WTC11 (cell line): ENCODE results near the gene PC. TPM values are rescaled to one million over a fixed set of nuclear protein-coding genes. Genes with fewer than 3 reads are reported as not detected.

ENCODE experiments used
- ATF2 ChIP-seq: sonication (generic); formaldehyde crosslinking; IDR thresholded peaks from 2 replicates; pipeline ENCODE4 v1.8.1; 2022; ENCODE audit warnings: low read depth, missing genetic modification reagents, borderline replicate concordance
- CBFB ChIP-seq: sonication (generic); formaldehyde crosslinking; IDR thresholded peaks from 2 replicates; pipeline ENCODE4 v1.8.1; 2022; ENCODE audit warnings: mild to moderate bottlenecking, low read depth, missing genetic modification reagents
- CREB1 ChIP-seq: sonication (generic); formaldehyde crosslinking; IDR thresholded peaks from 2 replicates; pipeline ENCODE4 v1.8.0; 2023; ENCODE audit warnings: mild to moderate bottlenecking, missing genetic modification reagents
- CREM ChIP-seq: sonication (generic); formaldehyde crosslinking; IDR thresholded peaks from 2 replicates; pipeline ENCODE4 v1.8.1; 2022; ENCODE audit warnings: mild to moderate bottlenecking, missing genetic modification reagents, moderate library complexity
- ETV6 ChIP-seq: sonication (generic); formaldehyde crosslinking; IDR thresholded peaks from 2 replicates; pipeline ENCODE4 v1.8.1; 2022; ENCODE audit warnings: mild to moderate bottlenecking, missing genetic modification reagents
- GTF2I ChIP-seq: fragments of 250-450 bp; sonication (Bioruptor Pico); conservative IDR thresholded peaks from 2 replicates; pipeline ENCODE4 v1.4.0; 2021; ENCODE audit warnings: mild to moderate bottlenecking
- HMGXB4 ChIP-seq: sonication (generic); formaldehyde crosslinking; IDR thresholded peaks from 2 replicates; pipeline ENCODE4 v1.8.1; 2023; ENCODE audit warnings: mild to moderate bottlenecking, moderate library complexity, missing genetic modification reagents
- MYBL2 ChIP-seq: sonication (generic); formaldehyde crosslinking; IDR thresholded peaks from 2 replicates; pipeline ENCODE4 v1.8.1; 2023; ENCODE audit warnings: mild to moderate bottlenecking, moderate library complexity, missing genetic modification reagents
- NFATC4 ChIP-seq: fragments of 250-450 bp; sonication (Bioruptor Pico); IDR thresholded peaks from 2 replicates; pipeline ENCODE4 v1.9.0; 2021; ENCODE audit warnings: mild to moderate bottlenecking
- NFYB ChIP-seq: sonication (generic); formaldehyde crosslinking; conservative IDR thresholded peaks from 2 replicates; pipeline ENCODE4 v1.8.0; 2022; ENCODE audit warnings: low read depth, missing genetic modification reagents
- NR1H2 ChIP-seq: sonication (generic); formaldehyde crosslinking; IDR thresholded peaks from 2 replicates; pipeline ENCODE4 v1.9.0; 2021; ENCODE audit warnings: mild to moderate bottlenecking, moderate library complexity, missing genetic modification reagents
- NR3C1 ChIP-seq: sonication (generic); formaldehyde crosslinking; conservative IDR thresholded peaks from 2 replicates; pipeline ENCODE4 v1.8.1; 2023; ENCODE audit warnings: low read depth, mild to moderate bottlenecking, missing genetic modification reagents
- PRRX2 ChIP-seq: fragments of 250-450 bp; sonication (Bioruptor Pico); IDR thresholded peaks from 2 replicates; pipeline ENCODE4 v1.8.0; 2021; ENCODE audit warnings: mild to moderate bottlenecking
- SOX15 ChIP-seq: fragments of 250-450 bp; sonication (Bioruptor Pico); IDR thresholded peaks from 2 replicates; pipeline ENCODE4 v1.9.0; 2021; ENCODE audit warnings: mild to moderate bottlenecking
- SP1 ChIP-seq: sonication (generic); formaldehyde crosslinking; conservative IDR thresholded peaks from 2 replicates; pipeline ENCODE4 v1.8.1; 2022; ENCODE audit warnings: missing genetic modification reagents
- USF1 ChIP-seq: sonication (generic); formaldehyde crosslinking; IDR thresholded peaks from 2 replicates; pipeline ENCODE4 v1.8.0; 2022; ENCODE audit warnings: mild to moderate bottlenecking, missing genetic modification reagents
- ZBTB21 ChIP-seq: sonication (generic); formaldehyde crosslinking; IDR thresholded peaks from 2 replicates; pipeline ENCODE4 v1.8.1; 2023; ENCODE audit warnings: mild to moderate bottlenecking, missing genetic modification reagents, borderline replicate concordance
- ZBTB43 ChIP-seq: sonication (generic); formaldehyde crosslinking; IDR thresholded peaks from 2 replicates; pipeline ENCODE4 v1.8.1; 2023; ENCODE audit warnings: mild to moderate bottlenecking, missing genetic modification reagents
- ZNF232 ChIP-seq: sonication (generic); formaldehyde crosslinking; IDR thresholded peaks from 2 replicates; pipeline ENCODE4 v1.8.0; 2022; ENCODE audit warnings: mild to moderate bottlenecking, missing genetic modification reagents
- ZNF671 ChIP-seq: fragments of 250-450 bp; sonication (Bioruptor Pico); IDR thresholded peaks from 2 replicates; pipeline ENCODE4 v1.8.0; 2021; ENCODE audit warnings: mild to moderate bottlenecking
- total RNA-seq: library from RNA; stranded (reverse); gene quantifications from 3 replicates; pipeline ENCODE4 v1.2.3, GENCODE V29; 2021
- TF ChIP-seq, protein P1 (sequence below): sonication (generic); formaldehyde crosslinking; IDR thresholded peaks from 2 replicates; pipeline ENCODE4 v1.8.0; 2023; ENCODE audit warnings: missing genetic modification reagents, mild to moderate bottlenecking, borderline replicate concordance
- TF ChIP-seq, protein P2 (sequence below): sonication (generic); formaldehyde crosslinking; IDR thresholded peaks from 2 replicates; pipeline ENCODE4 v1.8.1; 2023; ENCODE audit warnings: mild to moderate bottlenecking, missing genetic modification reagents, moderate library complexity
- TF ChIP-seq, protein P3 (sequence below): sonication (generic); formaldehyde crosslinking; IDR thresholded peaks from 2 replicates; pipeline ENCODE4 v1.8.0; 2022; ENCODE audit warnings: mild to moderate bottlenecking, missing genetic modification reagents
- TF ChIP-seq, protein P4 (sequence below): sonication (generic); formaldehyde crosslinking; conservative IDR thresholded peaks from 2 replicates; pipeline ENCODE4 v1.8.1; 2022; ENCODE audit warnings: mild to moderate bottlenecking, missing genetic modification reagents
- TF ChIP-seq, protein P5 (sequence below): sonication (generic); formaldehyde crosslinking; IDR thresholded peaks from 2 replicates; pipeline ENCODE4 v1.8.0; 2022; ENCODE audit warnings: mild to moderate bottlenecking, missing genetic modification reagents

PC gene
- total RNA-seq, 1 experiment from 2014 or later: 27.2 TPM

DNA sequence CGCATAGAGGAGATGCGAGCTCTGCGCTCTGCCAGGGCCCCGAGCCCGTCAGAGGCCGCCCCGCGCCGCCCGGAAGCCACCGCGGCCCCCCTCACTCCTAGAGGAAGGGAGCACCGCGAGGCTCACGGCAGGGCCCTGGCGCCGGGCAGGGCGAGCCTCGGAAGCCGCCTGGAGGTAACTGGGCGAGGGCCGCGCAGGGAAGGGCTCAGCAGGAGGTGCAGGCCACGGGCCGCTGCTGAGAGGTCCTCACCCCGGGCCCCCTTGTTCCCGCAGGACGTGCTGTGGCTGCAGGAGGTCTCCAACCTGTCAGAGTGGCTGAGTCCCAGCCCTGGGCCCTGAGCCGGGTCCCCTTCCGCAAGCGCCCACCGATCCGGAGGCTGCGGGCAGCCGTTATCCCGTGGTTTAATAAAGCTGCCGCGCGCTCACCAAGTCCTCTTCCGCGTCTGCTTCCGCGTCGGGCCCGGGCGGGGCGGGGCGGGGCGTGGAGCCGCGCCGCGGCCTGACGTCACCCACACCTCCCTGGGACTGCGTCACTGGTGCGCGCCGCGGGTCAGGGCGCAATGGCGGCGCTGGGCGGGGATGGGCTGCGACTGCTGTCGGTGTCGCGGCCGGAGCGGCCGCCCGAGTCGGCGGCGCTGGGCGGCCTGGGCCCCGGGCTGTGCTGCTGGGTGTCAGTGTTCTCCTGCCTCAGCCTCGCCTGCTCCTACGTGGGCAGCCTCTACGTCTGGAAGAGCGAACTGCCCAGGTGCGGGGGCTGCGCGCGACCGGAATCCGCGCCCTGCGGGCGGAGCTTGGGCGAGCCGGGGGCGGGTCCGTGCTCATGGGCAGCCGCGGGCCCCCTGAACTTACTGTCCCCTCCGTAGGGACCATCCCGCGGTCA is 115.0 kb downstream of the PC start, which contains the start of gene RCE1 (continued):
- TF ChIP-seq, protein P1, sequence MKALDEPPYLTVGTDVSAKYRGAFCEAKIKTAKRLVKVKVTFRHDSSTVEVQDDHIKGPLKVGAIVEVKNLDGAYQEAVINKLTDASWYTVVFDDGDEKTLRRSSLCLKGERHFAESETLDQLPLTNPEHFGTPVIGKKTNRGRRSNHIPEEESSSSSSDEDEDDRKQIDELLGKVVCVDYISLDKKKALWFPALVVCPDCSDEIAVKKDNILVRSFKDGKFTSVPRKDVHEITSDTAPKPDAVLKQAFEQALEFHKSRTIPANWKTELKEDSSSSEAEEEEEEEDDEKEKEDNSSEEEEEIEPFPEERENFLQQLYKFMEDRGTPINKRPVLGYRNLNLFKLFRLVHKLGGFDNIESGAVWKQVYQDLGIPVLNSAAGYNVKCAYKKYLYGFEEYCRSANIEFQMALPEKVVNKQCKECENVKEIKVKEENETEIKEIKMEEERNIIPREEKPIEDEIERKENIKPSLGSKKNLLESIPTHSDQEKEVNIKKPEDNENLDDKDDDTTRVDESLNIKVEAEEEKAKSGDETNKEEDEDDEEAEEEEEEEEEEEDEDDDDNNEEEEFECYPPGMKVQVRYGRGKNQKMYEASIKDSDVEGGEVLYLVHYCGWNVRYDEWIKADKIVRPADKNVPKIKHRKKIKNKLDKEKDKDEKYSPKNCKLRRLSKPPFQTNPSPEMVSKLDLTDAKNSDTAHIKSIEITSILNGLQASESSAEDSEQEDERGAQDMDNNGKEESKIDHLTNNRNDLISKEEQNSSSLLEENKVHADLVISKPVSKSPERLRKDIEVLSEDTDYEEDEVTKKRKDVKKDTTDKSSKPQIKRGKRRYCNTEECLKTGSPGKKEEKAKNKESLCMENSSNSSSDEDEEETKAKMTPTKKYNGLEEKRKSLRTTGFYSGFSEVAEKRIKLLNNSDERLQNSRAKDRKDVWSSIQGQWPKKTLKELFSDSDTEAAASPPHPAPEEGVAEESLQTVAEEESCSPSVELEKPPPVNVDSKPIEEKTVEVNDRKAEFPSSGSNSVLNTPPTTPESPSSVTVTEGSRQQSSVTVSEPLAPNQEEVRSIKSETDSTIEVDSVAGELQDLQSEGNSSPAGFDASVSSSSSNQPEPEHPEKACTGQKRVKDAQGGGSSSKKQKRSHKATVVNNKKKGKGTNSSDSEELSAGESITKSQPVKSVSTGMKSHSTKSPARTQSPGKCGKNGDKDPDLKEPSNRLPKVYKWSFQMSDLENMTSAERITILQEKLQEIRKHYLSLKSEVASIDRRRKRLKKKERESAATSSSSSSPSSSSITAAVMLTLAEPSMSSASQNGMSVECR (CRISPR knock-in tag): peak; percentile 21; the same call in 1 of the 2 replicates
- TF ChIP-seq, protein P2, sequence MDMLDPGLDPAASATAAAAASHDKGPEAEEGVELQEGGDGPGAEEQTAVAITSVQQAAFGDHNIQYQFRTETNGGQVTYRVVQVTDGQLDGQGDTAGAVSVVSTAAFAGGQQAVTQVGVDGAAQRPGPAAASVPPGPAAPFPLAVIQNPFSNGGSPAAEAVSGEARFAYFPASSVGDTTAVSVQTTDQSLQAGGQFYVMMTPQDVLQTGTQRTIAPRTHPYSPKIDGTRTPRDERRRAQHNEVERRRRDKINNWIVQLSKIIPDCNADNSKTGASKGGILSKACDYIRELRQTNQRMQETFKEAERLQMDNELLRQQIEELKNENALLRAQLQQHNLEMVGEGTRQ (CRISPR knock-in tag): peak; percentile 61
- TF ChIP-seq NR1H2: no peak
- TF ChIP-seq NR3C1 (CRISPR knock-in tag): no peak
- peak; percentile 82; the same call in 1 of the 2 replicates for TF ChIP-seq ZBTB43
- peak; percentile 83; the same call in 1 of the 2 replicates for TF ChIP-seq MYBL2
- TF ChIP-seq ZBTB21 (CRISPR knock-in tag): peak; percentile 68; the same call in 1 of the 2 replicates
- 0 out of 2 replicates have a peak, but pooled peaks have one; percentile 57 for TF ChIP-seq CBFB (CRISPR knock-in tag)
- peak; percentile 99 for TF ChIP-seq SP1 (CRISPR knock-in tag)
- no peak for TF ChIP-seq ATF2 (CRISPR knock-in tag)
- TF ChIP-seq, protein P3, sequence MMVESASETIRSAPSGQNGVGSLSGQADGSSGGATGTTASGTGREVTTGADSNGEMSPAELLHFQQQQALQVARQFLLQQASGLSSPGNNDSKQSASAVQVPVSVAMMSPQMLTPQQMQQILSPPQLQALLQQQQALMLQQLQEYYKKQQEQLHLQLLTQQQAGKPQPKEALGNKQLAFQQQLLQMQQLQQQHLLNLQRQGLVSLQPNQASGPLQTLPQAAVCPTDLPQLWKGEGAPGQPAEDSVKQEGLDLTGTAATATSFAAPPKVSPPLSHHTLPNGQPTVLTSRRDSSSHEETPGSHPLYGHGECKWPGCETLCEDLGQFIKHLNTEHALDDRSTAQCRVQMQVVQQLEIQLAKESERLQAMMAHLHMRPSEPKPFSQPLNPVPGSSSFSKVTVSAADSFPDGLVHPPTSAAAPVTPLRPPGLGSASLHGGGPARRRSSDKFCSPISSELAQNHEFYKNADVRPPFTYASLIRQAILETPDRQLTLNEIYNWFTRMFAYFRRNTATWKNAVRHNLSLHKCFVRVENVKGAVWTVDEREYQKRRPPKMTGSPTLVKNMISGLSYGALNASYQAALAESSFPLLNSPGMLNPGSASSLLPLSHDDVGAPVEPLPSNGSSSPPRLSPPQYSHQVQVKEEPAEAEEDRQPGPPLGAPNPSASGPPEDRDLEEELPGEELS (CRISPR knock-in tag): peak; percentile 75; the same call in 1 of the 2 replicates
- TF ChIP-seq CREB1 (CRISPR knock-in tag): peak; percentile 77; the same call in 1 of the 2 replicates
- no peak; the same call in 1 of the 2 replicates for TF ChIP-seq USF1 (CRISPR knock-in tag)
- no peak for TF ChIP-seq GTF2I (CRISPR knock-in tag)
- TF ChIP-seq PRRX2 (CRISPR knock-in tag): peak; percentile 67; the same call in 1 of the 2 replicates
- peak; percentile 91 for TF ChIP-seq ETV6
- TF ChIP-seq, protein P4, sequence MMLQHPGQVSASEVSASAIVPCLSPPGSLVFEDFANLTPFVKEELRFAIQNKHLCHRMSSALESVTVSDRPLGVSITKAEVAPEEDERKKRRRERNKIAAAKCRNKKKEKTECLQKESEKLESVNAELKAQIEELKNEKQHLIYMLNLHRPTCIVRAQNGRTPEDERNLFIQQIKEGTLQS (CRISPR knock-in tag): no peak
- peak; percentile 23; the same call in 1 of the 2 replicates for TF ChIP-seq ZNF671
- TF ChIP-seq, protein P5, sequence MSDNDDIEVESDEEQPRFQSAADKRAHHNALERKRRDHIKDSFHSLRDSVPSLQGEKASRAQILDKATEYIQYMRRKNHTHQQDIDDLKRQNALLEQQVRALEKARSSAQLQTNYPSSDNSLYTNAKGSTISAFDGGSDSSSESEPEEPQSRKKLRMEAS (CRISPR knock-in tag): peak; percentile 73
- TF ChIP-seq NFYB (CRISPR knock-in tag): peak; percentile 34; the same call in 1 of the 2 replicates
- no peak for TF ChIP-seq ZNF232 (CRISPR knock-in tag)
- TF ChIP-seq NFATC4: no peak
- peak; percentile 44; the same call in 1 of the 2 replicates for TF ChIP-seq HMGXB4 (CRISPR knock-in tag)
- no peak for TF ChIP-seq SOX15 (CRISPR knock-in tag)
- TF ChIP-seq CREM (CRISPR knock-in tag): peak; percentile 99
